Measurements from ENCODE around the gene ACSF3. TPM values are rescaled to one million over a fixed set of nuclear protein-coding genes. Genes with fewer than 3 reads are reported as not detected.

ACSF3 gene
- total RNA-seq, 1 experiment from 2014 or later = 34.0 TPM

- H3K4me2 ChIP-seq = no peak overlapping the region
- H3K79me2 ChIP-seq (ENCODE audit: low read depth) = peaks cover 33% of the 10 kb centered on the region
- H2AFZ ChIP-seq = no peak overlapping the region
- ChIA-PET POLR2A (ENCODE audit: unreplicated experiment) (no interaction called here), CTCF (no interaction called here)
- no peaks in the 10 kb centered on the region for H3K36me3 ChIP-seq (ENCODE audit: low read depth)
- H3F3A ChIP-seq (ENCODE audit: insufficient read depth, low read depth) = no peaks in the 10 kb centered on the region
- peaks cover 14% of the 10 kb centered on the region for H4K20me1 ChIP-seq (ENCODE audit: insufficient read depth)
- no TSS peak for BruUV-seq (replicated peaks)
- H3K4me3 ChIP-seq = no peak overlapping the region
- H3K4me1 ChIP-seq (replicated peaks; ENCODE audit: insufficient read depth) = peaks cover 8% of the 10 kb centered on the region
- H3K9me3 ChIP-seq (ENCODE audit: insufficient read depth, low read depth) = no peaks in the 10 kb centered on the region
- intact Hi-C loops (cut with micrococcal nuclease; ENCODE audit: unreplicated experiment) = no loop called here
- DNase-seq = no peak
- no peaks in the 10 kb centered on the region for H3K27me3 ChIP-seq (ENCODE audit: insufficient read depth, low read depth)
- no peak overlapping the region for H3K27ac ChIP-seq
- TF ChIP-seq, protein P1, sequence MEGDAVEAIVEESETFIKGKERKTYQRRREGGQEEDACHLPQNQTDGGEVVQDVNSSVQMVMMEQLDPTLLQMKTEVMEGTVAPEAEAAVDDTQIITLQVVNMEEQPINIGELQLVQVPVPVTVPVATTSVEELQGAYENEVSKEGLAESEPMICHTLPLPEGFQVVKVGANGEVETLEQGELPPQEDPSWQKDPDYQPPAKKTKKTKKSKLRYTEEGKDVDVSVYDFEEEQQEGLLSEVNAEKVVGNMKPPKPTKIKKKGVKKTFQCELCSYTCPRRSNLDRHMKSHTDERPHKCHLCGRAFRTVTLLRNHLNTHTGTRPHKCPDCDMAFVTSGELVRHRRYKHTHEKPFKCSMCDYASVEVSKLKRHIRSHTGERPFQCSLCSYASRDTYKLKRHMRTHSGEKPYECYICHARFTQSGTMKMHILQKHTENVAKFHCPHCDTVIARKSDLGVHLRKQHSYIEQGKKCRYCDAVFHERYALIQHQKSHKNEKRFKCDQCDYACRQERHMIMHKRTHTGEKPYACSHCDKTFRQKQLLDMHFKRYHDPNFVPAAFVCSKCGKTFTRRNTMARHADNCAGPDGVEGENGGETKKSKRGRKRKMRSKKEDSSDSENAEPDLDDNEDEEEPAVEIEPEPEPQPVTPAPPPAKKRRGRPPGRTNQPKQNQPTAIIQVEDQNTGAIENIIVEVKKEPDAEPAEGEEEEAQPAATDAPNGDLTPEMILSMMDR (conservative IDR thresholded peaks at IDR 0.05) = no peak
- no peak for TF ChIP-seq EZH2 (IDR thresholded peaks at IDR 0.05; ENCODE audit: low read depth)
- no peaks in the 10 kb centered on the region for H3K9me2 ChIP-seq (ENCODE audit: insufficient read depth)
These were observed 5.2 kb downstream of the ACSF3 start for GRCh38 chr16:89098767-89099430.

DNA sequence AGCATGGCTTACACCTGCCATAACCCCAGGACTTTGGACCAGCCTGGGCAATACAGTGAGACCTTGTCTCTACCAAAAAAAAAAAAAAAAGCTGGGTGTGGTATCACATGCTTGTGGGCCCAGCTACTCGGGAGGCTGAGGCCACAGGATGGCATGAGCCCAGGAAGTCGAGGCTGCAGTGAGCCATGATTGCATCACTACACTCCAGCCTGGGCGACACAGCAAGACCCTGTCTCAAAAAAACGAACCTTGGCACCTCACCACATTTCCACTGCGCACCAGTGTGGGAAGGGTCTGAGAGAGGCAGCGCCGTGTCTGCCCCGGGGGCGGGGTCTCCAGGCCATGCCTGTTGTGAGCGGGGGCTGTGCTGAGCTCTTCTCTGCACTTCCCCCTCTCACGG is 6.3 kb downstream of the ACSF3 start:
- Histone ChIP-seq H3K27ac (no peak overlapping the region), H3K4me3 (no peak overlapping the region), H3K9me2 (ENCODE audit: insufficient read depth) (no peaks in the 10 kb centered on the region), H3F3A (ENCODE audit: insufficient read depth, low read depth) (no peaks in the 10 kb centered on the region), H2AFZ (no peak overlapping the region), H3K36me3 (ENCODE audit: low read depth) (no peaks in the 10 kb centered on the region), H3K27me3 (ENCODE audit: insufficient read depth, low read depth) (no peaks in the 10 kb centered on the region), H3K4me1 (replicated peaks; ENCODE audit: insufficient read depth) (peaks cover 3% of the 10 kb centered on the region; the same call in 1 of the 2 replicates), H3K9me3 (ENCODE audit: insufficient read depth, low read depth) (no peaks in the 10 kb centered on the region), H3K4me2 (no peak overlapping the region), H3K79me2 (ENCODE audit: low read depth) (peaks cover 24% of the 10 kb centered on the region), H4K20me1 (ENCODE audit: insufficient read depth) (peaks cover 17% of the 10 kb centered on the region)
- CTCF ChIA-PET = interaction anchor here (0.6 kb wide), 1 partner anchor 159 kb away, joined by 6 read pairs; no protein-coding TSS in a partner anchor
- no peak for DNase-seq
- intact Hi-C loops (cut with micrococcal nuclease; ENCODE audit: unreplicated experiment) = no loop called here
- POLR2A ChIA-PET (ENCODE audit: unreplicated experiment) = interaction anchor here (0.5 kb wide), 1 partner anchor 156 kb away, joined by 3 read pairs; no protein-coding TSS in a partner anchor
- TF ChIP-seq, protein P1 (conservative IDR thresholded peaks at IDR 0.05) = no peak
- TF ChIP-seq EZH2 (IDR thresholded peaks at IDR 0.05; ENCODE audit: low read depth) = no peak
- no TSS peak for BruUV-seq (replicated peaks)

DNA sequence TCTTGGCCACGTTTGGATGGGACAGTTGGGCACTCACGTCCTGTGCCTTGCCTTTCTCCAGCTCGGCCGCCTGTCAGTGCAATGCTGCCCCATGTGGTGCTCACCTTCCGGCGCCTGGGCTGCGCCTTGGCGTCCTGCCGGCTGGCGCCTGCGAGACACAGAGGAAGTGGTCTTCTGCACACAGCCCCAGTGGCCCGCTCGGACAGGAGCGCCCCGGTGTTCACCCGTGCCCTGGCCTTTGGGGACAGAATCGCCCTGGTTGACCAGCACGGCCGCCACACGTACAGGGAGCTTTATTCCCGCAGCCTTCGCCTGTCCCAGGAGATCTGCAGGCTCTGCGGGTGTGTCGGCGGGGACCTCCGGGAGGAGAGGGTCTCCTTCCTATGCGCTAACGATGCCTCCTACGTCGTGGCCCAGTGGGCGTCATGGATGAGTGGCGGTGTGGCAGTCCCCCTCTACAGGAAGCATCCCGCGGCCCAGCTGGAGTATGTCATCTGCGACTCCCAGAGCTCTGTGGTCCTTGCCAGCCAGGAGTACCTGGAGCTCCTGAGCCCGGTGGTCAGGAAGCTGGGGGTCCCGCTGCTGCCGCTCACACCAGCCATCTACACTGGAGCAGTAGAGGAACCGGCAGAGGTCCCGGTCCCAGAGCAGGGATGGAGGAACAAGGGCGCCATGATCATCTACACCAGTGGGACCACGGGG is 7.1 kb downstream of the ACSF3 start:
- peaks cover 18% of the 10 kb centered on the region; the same call in 1 of the 2 replicates for H3K79me2 ChIP-seq (ENCODE audit: low read depth)
- TF ChIP-seq, protein P1 (conservative IDR thresholded peaks at IDR 0.05) = no peak
- no peak for TF ChIP-seq EZH2 (IDR thresholded peaks at IDR 0.05; ENCODE audit: low read depth)
- H3K9me2 ChIP-seq (ENCODE audit: insufficient read depth) = no peaks in the 10 kb centered on the region
- intact Hi-C loops (cut with micrococcal nuclease; ENCODE audit: unreplicated experiment) = no loop called here
- POLR2A ChIA-PET (ENCODE audit: unreplicated experiment) = interaction anchor here (0.5 to 0.7 kb wide), 2 partner anchors 157 to 428 kb away, joined by 3 read pairs; no protein-coding TSS in a partner anchor
- H3K27me3 ChIP-seq (ENCODE audit: insufficient read depth, low read depth) = no peaks in the 10 kb centered on the region
- DNase-seq = no peak
- H3F3A ChIP-seq (ENCODE audit: insufficient read depth, low read depth) = no peaks in the 10 kb centered on the region
- no peak overlapping the region for H2AFZ ChIP-seq
- H3K36me3 ChIP-seq (ENCODE audit: low read depth) = no peaks in the 10 kb centered on the region
- H3K9me3 ChIP-seq (ENCODE audit: insufficient read depth, low read depth) = no peaks in the 10 kb centered on the region
- no peak overlapping the region for H3K4me2 ChIP-seq
- H3K4me1 ChIP-seq (replicated peaks; ENCODE audit: insufficient read depth) = no peaks in the 10 kb centered on the region
- H3K27ac ChIP-seq = no peak overlapping the region
- CTCF ChIA-PET = no interaction called here
- H3K4me3 ChIP-seq = no peak overlapping the region
- H4K20me1 ChIP-seq (ENCODE audit: insufficient read depth) = peaks cover 19% of the 10 kb centered on the region
- no TSS peak for BruUV-seq (replicated peaks)

Data from PC-9 (cell line).